Activated T-helper 2 cell treated with anti-CD3 and anti-CD28 coated beads, Interferon-gamma antibody, Interleukin-2, Interleukin-4, amounts not matched to agents 10 μg/mL and 5 μg/mL and 100 μg/mL, durations not matched to agents 14 hours and 24 hours and 36 hours (primary cell): Measurements from ENCODE around the gene CDHR5. TPM values are rescaled to one million over a fixed set of nuclear protein-coding genes. Genes with fewer than 3 reads are reported as not detected.

Experiments used
- DNase-seq: peaks from one replicate; pipeline ENCODE4 v3.0.0; 2021; ENCODE audit warnings: low spot score
- H3K27ac Mint-ChIP-seq: one replicate; pipeline ENCODE4 v1.8.0; 2021; ENCODE audit warnings: mixed read lengths
- H3K27me3 Mint-ChIP-seq: one replicate; pipeline ENCODE4 v1.8.0; 2021; ENCODE audit warnings: low read depth, mixed read lengths
- H3K36me3 Mint-ChIP-seq: one replicate; pipeline ENCODE4 v1.8.0; 2021; ENCODE audit warnings: low read depth, mixed read lengths
- H3K4me1 Mint-ChIP-seq: one replicate; pipeline ENCODE4 v1.8.0; 2021; ENCODE audit warnings: low read depth, mixed read lengths
- H3K4me3 Mint-ChIP-seq: one replicate; pipeline ENCODE4 v1.8.0; 2021; ENCODE audit warnings: low read depth, mild to moderate bottlenecking, moderate library complexity, mixed read lengths
- H3K9me3 Mint-ChIP-seq: one replicate; pipeline ENCODE4 v1.8.0; 2021; ENCODE audit warnings: mixed read lengths
- intact Hi-C: fragments of 100-400 bp; cut with micrococcal nuclease; formaldehyde crosslinking; loops from one replicate; pipeline ENCODE4 v1.15.1; 2023
- total RNA-seq: library from RNA; stranded (reverse); gene quantifications from 2 replicates; pipeline ENCODE4 v1.2.3, GENCODE V29; 2022

Gene CDHR5
- total RNA-seq, 1 donor from 2014 or later = not detected

DNA sequence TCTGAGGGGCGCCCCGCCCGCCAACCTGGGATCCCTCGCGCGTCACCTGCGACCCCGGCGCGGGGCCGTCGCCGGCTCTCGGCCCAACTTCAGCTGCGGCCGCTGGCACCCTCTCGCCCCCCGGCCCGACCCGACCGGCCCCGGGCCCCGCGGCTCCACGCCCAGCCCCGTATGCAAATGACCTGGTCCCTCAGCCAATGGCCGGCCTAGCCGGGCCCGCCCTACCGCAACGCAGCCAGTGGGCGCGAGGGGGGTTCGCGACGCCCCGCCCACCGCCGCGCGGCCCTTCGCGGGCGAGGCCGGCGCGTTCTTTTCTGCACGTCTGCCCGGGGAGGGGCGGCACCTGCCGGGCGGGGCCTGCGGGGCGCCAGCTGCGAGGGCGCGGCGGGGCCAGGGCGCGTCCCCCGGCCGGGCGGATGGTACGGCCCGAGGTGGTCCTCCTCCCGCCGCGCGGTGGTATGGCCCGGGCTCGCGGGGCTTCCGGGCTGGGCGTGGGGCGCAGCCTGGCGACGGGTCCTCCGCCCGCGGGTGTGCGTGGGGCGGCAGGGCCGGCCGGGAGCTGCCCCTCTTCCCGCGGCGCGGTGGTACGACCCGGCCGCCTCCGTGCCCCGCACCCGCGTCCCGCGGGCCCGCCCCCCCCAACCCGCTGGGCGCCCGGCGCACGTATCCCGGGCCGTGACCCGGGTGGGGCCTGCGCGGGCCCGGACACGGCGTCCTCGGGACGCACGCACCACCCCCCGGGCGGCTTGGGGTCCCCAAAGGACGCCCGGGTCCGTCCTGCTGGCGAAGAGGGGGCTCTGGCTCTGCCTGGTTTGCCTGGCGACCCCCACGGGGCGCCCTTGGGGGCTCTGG is 56.2 kb downstream of the CDHR5 start:
- Mint-ChIP-seq H3K27ac (peak overlapping the region; percentile 33), H3K27me3 (no peaks in the 10 kb centered on the region), H3K9me3 (no peaks in the 10 kb centered on the region), H3K4me3 (peak overlapping the region; percentile 75), H3K4me1 (peaks cover 4% of the 10 kb centered on the region), H3K36me3 (peaks cover 26% of the 10 kb centered on the region)
- intact Hi-C loops = loop anchor here (1.0 to 2.0 kb wide), 2 partner anchors 8 to 62 kb away; partner anchors contain the start of genes PHRF1 and RNH1
- DNase-seq = peak; percentile 95

DNA sequence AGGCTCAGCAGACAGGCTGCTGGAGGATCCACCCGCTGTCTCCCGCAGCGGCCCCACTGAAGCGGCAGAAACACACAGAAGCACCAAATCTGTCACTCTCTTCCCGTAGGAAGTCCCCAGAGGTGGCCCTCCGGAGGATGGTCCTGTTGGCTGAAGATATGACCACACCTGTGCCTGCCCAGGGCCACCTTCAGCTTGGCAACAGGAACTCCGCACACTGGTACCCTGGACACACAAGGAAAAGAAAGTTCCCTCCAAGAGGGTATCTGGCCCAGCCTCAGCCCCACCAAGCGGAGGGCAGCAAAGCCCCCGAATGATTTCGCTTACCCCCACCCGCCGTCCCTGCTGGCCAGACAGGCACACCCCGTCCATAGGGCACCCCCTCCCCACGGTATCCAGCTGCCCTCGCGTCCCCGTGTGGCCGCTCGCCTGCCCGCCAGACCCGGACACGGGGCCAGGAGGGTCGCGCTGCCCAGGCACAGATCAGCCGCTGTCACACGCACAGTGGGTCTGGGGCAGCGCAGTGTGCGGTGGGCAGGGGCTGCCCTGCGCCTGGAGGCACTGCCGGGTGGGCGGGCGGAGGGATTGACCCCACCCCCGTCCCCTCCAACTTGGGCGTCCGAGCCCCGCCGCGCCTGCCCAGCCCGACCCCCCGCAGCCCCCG is 57.0 kb downstream of the CDHR5 start:
- H3K4me3 Mint-ChIP-seq = peak overlapping the region; percentile 85
- H3K27ac Mint-ChIP-seq = peak overlapping the region; percentile 46
- H3K9me3 Mint-ChIP-seq = no peaks in the 10 kb centered on the region
- H3K4me1 Mint-ChIP-seq = peaks cover 2% of the 10 kb centered on the region
- intact Hi-C loops = loop anchor here (1.0 to 2.0 kb wide), 2 partner anchors 9 to 61 kb away; partner anchors contain the start of genes PHRF1 and RNH1
- H3K36me3 Mint-ChIP-seq = peaks cover 27% of the 10 kb centered on the region
- DNase-seq = no peak
- H3K27me3 Mint-ChIP-seq = no peaks in the 10 kb centered on the region

DNA sequence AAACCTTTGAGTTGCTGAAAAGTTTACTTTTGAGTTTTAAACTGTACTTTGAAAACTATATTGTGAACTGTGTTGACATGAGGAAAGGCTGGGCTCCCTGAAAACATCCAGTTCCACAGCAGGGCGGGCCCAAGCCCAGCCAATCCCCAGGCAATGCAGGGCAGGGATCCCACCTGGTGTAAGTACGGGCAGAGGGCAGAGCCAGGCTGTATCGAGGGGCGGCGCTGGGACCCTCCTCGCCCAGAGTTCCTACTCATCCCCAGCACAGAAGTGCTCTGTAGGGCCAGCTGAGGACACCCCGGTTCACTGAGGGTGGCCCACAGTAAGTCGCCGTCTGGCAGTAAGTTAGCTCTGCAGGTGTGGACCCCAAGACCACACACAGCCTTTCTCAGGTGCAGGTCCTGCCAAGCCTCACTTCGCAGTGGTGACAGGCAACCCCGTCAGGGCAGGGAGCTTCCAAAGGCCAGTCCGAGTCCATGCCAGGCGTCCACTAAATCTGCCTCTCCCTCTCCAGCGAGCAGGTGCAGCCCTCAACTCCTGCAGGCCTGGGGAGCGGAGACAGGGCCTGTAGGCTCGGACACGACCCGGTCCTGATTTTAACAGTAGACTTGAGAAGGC is 57.6 kb downstream of the CDHR5 start:
- Mint-ChIP-seq H3K4me1 (peaks cover 2% of the 10 kb centered on the region), H3K36me3 (peaks cover 27% of the 10 kb centered on the region), H3K27me3 (no peaks in the 10 kb centered on the region), H3K27ac (no peak overlapping the region), H3K9me3 (no peaks in the 10 kb centered on the region), H3K4me3 (peak overlapping the region; percentile 85)
- no peak for DNase-seq
- intact Hi-C loops = no loop called here

Other genes starting within 250 kb of the CDHR5 start
- not detected in 2 replicates for gene PKP3, start 230.7 kb downstream of the CDHR5 start, total RNA-seq
- 41.5 and 53.4 TPM in 2 replicates for gene SIGIRR, start 210.0 kb downstream of the CDHR5 start, total RNA-seq
- 35.4 and 36.9 TPM in 2 replicates for gene ANO9, start 182.9 kb downstream of the CDHR5 start, total RNA-seq
- gene PTDSS2, start 174.7 kb downstream of the CDHR5 start, total RNA-seq = 32.1 and 34.4 TPM in 2 replicates
- gene RNH1, start 117.7 kb downstream of the CDHR5 start, total RNA-seq = 126 and 127 TPM in 2 replicates
- gene HRAS, start 89.4 kb downstream of the CDHR5 start, total RNA-seq = 70.5 and 71.5 TPM in 2 replicates
- gene LRRC56, start 87.4 kb downstream of the CDHR5 start, total RNA-seq = 1.3 and 2.2 TPM in 2 replicates
- 1.1 and 1.3 TPM in 2 replicates for gene LMNTD2, start 64.2 kb downstream of the CDHR5 start, total RNA-seq
- 19.6 and 20.3 TPM in 2 replicates for gene RASSF7, start 64.0 kb downstream of the CDHR5 start, total RNA-seq
- gene PHRF1, start 48.5 kb downstream of the CDHR5 start, total RNA-seq = 53.7 and 54.0 TPM in 2 replicates
- 26.8 and 30.3 TPM in 2 replicates for gene IRF7, start 9.0 kb downstream of the CDHR5 start, total RNA-seq
- gene SCT, start 2.2 kb upstream of the CDHR5 start, total RNA-seq = not detected in 2 replicates
- gene DRD4, start 12.3 kb upstream of the CDHR5 start, total RNA-seq = 0.18 and 0.30 TPM in 2 replicates
- 61.2 and 72.0 TPM in 2 replicates for gene DEAF1, start 70.3 kb upstream of the CDHR5 start, total RNA-seq
- 11.4 and 13.0 TPM in 2 replicates for gene TMEM80, start 70.9 kb upstream of the CDHR5 start, total RNA-seq
- 17.8 and 24.6 TPM in 2 replicates for gene EPS8L2, start 81.3 kb upstream of the CDHR5 start, total RNA-seq
- 270 and 275 TPM in 2 replicates for gene TALDO1, start 122.5 kb upstream of the CDHR5 start, total RNA-seq
- gene GATD1, start 152.5 kb upstream of the CDHR5 start, total RNA-seq = 68.0 and 75.2 TPM in 2 replicates
- gene CEND1, start 165.1 kb upstream of the CDHR5 start, total RNA-seq = 2.2 and 2.6 TPM in 2 replicates
- 58.7 and 64.5 TPM in 2 replicates for gene SLC25A22, start 173.3 kb upstream of the CDHR5 start, total RNA-seq
- gene PIDD1, start 180.3 kb upstream of the CDHR5 start, total RNA-seq = 27.3 and 27.6 TPM in 2 replicates
- gene RPLP2, start 185.0 kb upstream of the CDHR5 start, total RNA-seq = 2,210 and 2,217 TPM in 2 replicates
- 56.1 and 59.8 TPM in 2 replicates for gene PNPLA2, start 194.0 kb upstream of the CDHR5 start, total RNA-seq
- gene CRACR2B, start 203.0 kb upstream of the CDHR5 start, total RNA-seq = 4.9 and 5.1 TPM in 2 replicates
- gene CD151, start 208.0 kb upstream of the CDHR5 start, total RNA-seq = 95.7 and 106 TPM in 2 replicates
- 101 and 111 TPM in 2 replicates for gene POLR2L, start 217.6 kb upstream of the CDHR5 start, total RNA-seq
- 15.8 and 16.9 TPM in 2 replicates for gene TSPAN4, start 217.9 kb upstream of the CDHR5 start, total RNA-seq